Choroid plexus epithelial cell (primary cell): ENCODE measurements around the gene KLHL14.

ENCODE experiments used
- DNase-seq: peaks from one replicate; pipeline ENCODE4 v3.0.0-alpha.2; 2010; ENCODE audit warnings: low read depth
- H3K4me3 ChIP-seq: 2 replicates; pipeline ENCODE4 v1.5.1; 2011; ENCODE audit warnings: low read depth, mild to moderate bottlenecking, control low read depth, low read length, moderate library complexity
- CTCF ChIP-seq: conservative IDR thresholded peaks from 2 replicates; pipeline ENCODE4 v1.5.1; 2011; ENCODE audit warnings: low read depth, mild to moderate bottlenecking, control low read depth, inconsistent platforms, low read length, moderate library complexity

KLHL14 gene

GRCh38 chr18:32707147-32707546 lies 65.7 kb downstream of the KLHL14 start:
- no peak for DNase-seq

GRCh38 chr18:32701313-32701712 lies 71.5 kb downstream of the KLHL14 start:
- DNase-seq, result no peak
- TF ChIP-seq CTCF, result no peak
- H3K4me3 ChIP-seq, result no peak overlapping the region

More at GRCh38 chr18:32707147-32707546, 65.7 kb downstream of the KLHL14 start:
- TF ChIP-seq CTCF, result no peak
- no peak overlapping the region for H3K4me3 ChIP-seq

GRCh38 chr18:32698153-32698552 lies 74.7 kb downstream of the KLHL14 start:
- H3K4me3 ChIP-seq, result no peak overlapping the region
- no peak for DNase-seq
- TF ChIP-seq CTCF, result no peak

- no peak for TF ChIP-seq CTCF
- no peak for DNase-seq
Observed at GRCh38 chr18:32696376-32696775, 76.4 kb downstream of the KLHL14 start.

GRCh38 chr18:32695534-32695933 lies 77.3 kb downstream of the KLHL14 start:
- no peak for TF ChIP-seq CTCF
- DNase-seq, result no peak
- no peak overlapping the region for H3K4me3 ChIP-seq

More at GRCh38 chr18:32696376-32696775, 76.4 kb downstream of the KLHL14 start:
- no peak overlapping the region for H3K4me3 ChIP-seq

GRCh38 chr18:32688821-32689220 lies 84.0 kb downstream of the KLHL14 start:
- no peak for TF ChIP-seq CTCF
- H3K4me3 ChIP-seq, result no peak overlapping the region
- DNase-seq, result no peak

GRCh38 chr18:32684940-32685339 lies 87.9 kb downstream of the KLHL14 start:
- TF ChIP-seq CTCF, result no peak
- no peak for DNase-seq
- no peak overlapping the region for H3K4me3 ChIP-seq
